ENCODE data around the gene SPON1. TPM values are rescaled to one million over a fixed set of nuclear protein-coding genes. Genes with fewer than 3 reads are reported as not detected.

SPON1 gene
- total RNA-seq, 3 donors from 2014 or later (not counting 1 experiment from before 2014, with no cell fraction given) = 0.09 to 0.18 TPM; not detected in 1

- H3K36me3 ChIP-seq (ENCODE audit: control insufficient read depth, insufficient read depth, low read length) = no peaks in the 10 kb centered on the region
- H3K27me3 ChIP-seq (ENCODE audit: control insufficient read depth, insufficient read depth, low read length) = no peaks in the 10 kb centered on the region
- H3K9me3 Mint-ChIP-seq = no peaks in the 10 kb centered on the region
- ATAC-seq (no peak), DNase-seq (no peak)
- intact Hi-C loops (cut with micrococcal nuclease) = loop anchor here (2.0 kb wide), 1 partner anchor 15 kb away; no protein-coding TSS in a partner anchor
- H3K27ac ChIP-seq (ENCODE audit: low read length) = peak overlapping the region; percentile 1
- peaks cover 32 to 46% of the 10 kb centered on the region in 2 donors for H3K4me1 Mint-ChIP-seq
- TF ChIP-seq CTCF (IDR thresholded peaks at IDR 0.05) = no peak
- no peaks in the 10 kb centered on the region for H3K9me3 ChIP-seq (ENCODE audit: control insufficient read depth, insufficient read depth, low read length)
- no peaks in the 10 kb centered on the region for H3K27me3 Mint-ChIP-seq (ENCODE audit: low read depth in 2 of 2)
- H3K4me1 ChIP-seq (ENCODE audit: control insufficient read depth, insufficient read depth, low read length) = peaks cover 28% of the 10 kb centered on the region
- WGBS (ENCODE audit: insufficient coverage) = 85% methylated on average over 4 of the region's 4 CpGs
- H3K4me3 Mint-ChIP-seq = no peak overlapping the region
- no peaks in the 10 kb centered on the region for H3K36me3 Mint-ChIP-seq
- H3K27ac Mint-ChIP-seq = no peak overlapping the region
- H3K4me3 ChIP-seq (ENCODE audit: low read length) = no peak overlapping the region
These were observed 347.1 kb downstream of the SPON1 start for GRCh38 chr11:14309425-14310192.

GRCh38 chr11:14310679-14311078 lies 348.2 kb downstream of the SPON1 start:
- ATAC-seq = no peak
- no peaks in the 10 kb centered on the region for H3K36me3 Mint-ChIP-seq
- peaks cover 41 to 44% of the 10 kb centered on the region in 2 donors for H3K4me1 Mint-ChIP-seq
- H3K27ac ChIP-seq (ENCODE audit: low read length) = no peak overlapping the region
- 86% methylated on average over 1 of the region's 1 CpG for WGBS (ENCODE audit: insufficient coverage)
- no peak for DNase-seq
- H3K9me3 Mint-ChIP-seq = no peaks in the 10 kb centered on the region
- intact Hi-C loops (cut with micrococcal nuclease) = no loop called here
- H3K36me3 ChIP-seq (ENCODE audit: control insufficient read depth, insufficient read depth, low read length) = no peaks in the 10 kb centered on the region
- TF ChIP-seq CTCF (IDR thresholded peaks at IDR 0.05) = no peak
- no peaks in the 10 kb centered on the region for H3K27me3 Mint-ChIP-seq (ENCODE audit: low read depth in 2 of 2)
- H3K27ac Mint-ChIP-seq = no peak overlapping the region
- H3K27me3 ChIP-seq (ENCODE audit: control insufficient read depth, insufficient read depth, low read length) = no peaks in the 10 kb centered on the region
- no peak overlapping the region for H3K4me3 Mint-ChIP-seq
- no peak overlapping the region for H3K4me3 ChIP-seq (ENCODE audit: low read length)
- H3K4me1 ChIP-seq (ENCODE audit: control insufficient read depth, insufficient read depth, low read length) = peaks cover 34% of the 10 kb centered on the region
- H3K9me3 ChIP-seq (ENCODE audit: control insufficient read depth, insufficient read depth, low read length) = no peaks in the 10 kb centered on the region

GRCh38 chr11:14312736-14313438 lies 350.4 kb downstream of the SPON1 start:
- WGBS (ENCODE audit: insufficient coverage) = 44% methylated on average over 2 of the region's 4 CpGs
- DNase-seq (peak in 1 of 2 donors; percentile 15), ATAC-seq (no peak)
- H3K27me3 Mint-ChIP-seq (ENCODE audit: low read depth in 2 of 2) = no peaks in the 10 kb centered on the region
- H3K27ac ChIP-seq (ENCODE audit: low read length) = peak overlapping the region; percentile 60
- no peaks in the 10 kb centered on the region for H3K36me3 ChIP-seq (ENCODE audit: control insufficient read depth, insufficient read depth, low read length)
- peaks cover 40% of the 10 kb centered on the region for H3K4me1 ChIP-seq (ENCODE audit: control insufficient read depth, insufficient read depth, low read length)
- intact Hi-C loops (cut with micrococcal nuclease) = no loop called here
- peaks cover 47 to 49% of the 10 kb centered on the region in 2 donors for H3K4me1 Mint-ChIP-seq
- peak overlapping the region; percentile 20 to 37 for H3K27ac Mint-ChIP-seq
- H3K27me3 ChIP-seq (ENCODE audit: control insufficient read depth, insufficient read depth, low read length) = no peaks in the 10 kb centered on the region
- no peaks in the 10 kb centered on the region for H3K9me3 ChIP-seq (ENCODE audit: control insufficient read depth, insufficient read depth, low read length)
- no peak overlapping the region for H3K4me3 ChIP-seq (ENCODE audit: low read length)
- no peak for TF ChIP-seq CTCF (IDR thresholded peaks at IDR 0.05)
- peak overlapping the region; percentile 7 for H3K4me3 Mint-ChIP-seq
- H3K36me3 Mint-ChIP-seq = no peaks in the 10 kb centered on the region
- no peaks in the 10 kb centered on the region for H3K9me3 Mint-ChIP-seq

Measured in natural killer cell (primary cell).